Ecto neural progenitor cell (in vitro differentiated cells): Measurements from ENCODE around the gene CCDC27.

Experiments used
- DNase-seq: peaks from one replicate; pipeline ENCODE4 v3.0.0-alpha.2; 2018; ENCODE audit warnings: low spot score

CCDC27 gene

GRCh38 chr1:3752400-3752945 lies at the start of gene CCDC27:
CCDC27 (plus strand) TSS chr1:3752450; CDS start chr1:3752482, 32 bp downstream.
- DNase-seq = no peak

- no peak for DNase-seq
These were observed 49.7 kb upstream of the CCDC27 start for GRCh38 chr1:3702528-3702927.

- no peak for DNase-seq
These were observed 49.1 kb upstream of the CCDC27 start for GRCh38 chr1:3702990-3703728.

- DNase-seq = no peak
These were observed 48.4 kb upstream of the CCDC27 start for GRCh38 chr1:3703786-3704371.

GRCh38 chr1:3705341-3705950 lies 46.8 kb upstream of the CCDC27 start:
- no peak for DNase-seq

- no peak for DNase-seq
These were observed 45.5 kb upstream of the CCDC27 start for GRCh38 chr1:3706651-3707297.

- DNase-seq = peak; percentile 74
These were observed 44.8 kb upstream of the CCDC27 start for GRCh38 chr1:3707298-3707938.

GRCh38 chr1:3707939-3708328 lies 44.3 kb upstream of the CCDC27 start:
- DNase-seq = no peak

- no peak for DNase-seq
These were observed 43.5 kb upstream of the CCDC27 start for GRCh38 chr1:3708791-3709190.

GRCh38 chr1:3710251-3710650 lies 42.0 kb upstream of the CCDC27 start:
- DNase-seq = no peak

GRCh38 chr1:3711381-3711779 lies 40.9 kb upstream of the CCDC27 start:
- no peak for DNase-seq

- no peak for DNase-seq
These were observed 40.3 kb upstream of the CCDC27 start for GRCh38 chr1:3711780-3712451.

GRCh38 chr1:3712573-3713535 lies 39.4 kb upstream of the CCDC27 start:
- DNase-seq = no peak

- DNase-seq = no peak
These were observed 38.4 kb upstream of the CCDC27 start for GRCh38 chr1:3713840-3714239.

GRCh38 chr1:3714284-3714741 lies 37.9 kb upstream of the CCDC27 start:
- no peak for DNase-seq

GRCh38 chr1:3714814-3715213 lies 37.4 kb upstream of the CCDC27 start:
- DNase-seq = no peak

GRCh38 chr1:3716351-3716750 lies 35.9 kb upstream of the CCDC27 start:
- DNase-seq = no peak

GRCh38 chr1:3717041-3717714 lies 35.1 kb upstream of the CCDC27 start:
- no peak for DNase-seq

- DNase-seq = peak; percentile 85
These were observed 34.3 kb upstream of the CCDC27 start for GRCh38 chr1:3717715-3718601.
